ENCODE measurements around the gene FAAP100.

DNA sequence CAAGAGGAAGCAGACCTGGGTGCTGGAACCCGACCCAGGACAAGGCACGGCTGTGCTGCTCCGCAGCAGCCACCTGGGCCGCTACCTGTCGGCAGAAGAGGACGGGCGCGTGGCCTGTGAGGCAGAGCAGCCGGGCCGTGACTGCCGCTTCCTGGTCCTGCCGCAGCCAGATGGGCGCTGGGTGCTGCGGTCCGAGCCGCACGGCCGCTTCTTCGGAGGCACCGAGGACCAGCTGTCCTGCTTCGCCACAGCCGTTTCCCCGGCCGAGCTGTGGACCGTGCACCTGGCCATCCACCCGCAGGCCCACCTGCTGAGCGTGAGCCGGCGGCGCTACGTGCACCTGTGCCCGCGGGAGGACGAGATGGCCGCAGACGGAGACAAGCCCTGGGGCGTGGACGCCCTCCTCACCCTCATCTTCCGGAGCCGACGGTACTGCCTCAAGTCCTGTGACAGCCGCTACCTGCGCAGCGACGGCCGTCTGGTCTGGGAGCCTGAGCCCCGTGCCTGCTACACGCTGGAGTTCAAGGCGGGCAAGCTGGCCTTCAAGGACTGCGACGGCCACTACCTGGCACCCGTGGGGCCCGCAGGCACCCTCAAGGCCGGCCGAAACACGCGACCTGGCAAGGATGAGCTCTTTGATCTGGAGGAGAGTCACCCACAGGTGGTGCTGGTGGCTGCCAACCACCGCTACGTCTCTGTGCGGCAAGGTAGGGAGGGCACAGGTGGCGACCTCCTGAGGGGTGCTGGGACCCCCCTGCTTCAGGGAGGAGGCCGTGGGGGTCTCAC lies 23.3 kb downstream of the FAAP100 start:
- TF ChIP-seq, protein P1, sequence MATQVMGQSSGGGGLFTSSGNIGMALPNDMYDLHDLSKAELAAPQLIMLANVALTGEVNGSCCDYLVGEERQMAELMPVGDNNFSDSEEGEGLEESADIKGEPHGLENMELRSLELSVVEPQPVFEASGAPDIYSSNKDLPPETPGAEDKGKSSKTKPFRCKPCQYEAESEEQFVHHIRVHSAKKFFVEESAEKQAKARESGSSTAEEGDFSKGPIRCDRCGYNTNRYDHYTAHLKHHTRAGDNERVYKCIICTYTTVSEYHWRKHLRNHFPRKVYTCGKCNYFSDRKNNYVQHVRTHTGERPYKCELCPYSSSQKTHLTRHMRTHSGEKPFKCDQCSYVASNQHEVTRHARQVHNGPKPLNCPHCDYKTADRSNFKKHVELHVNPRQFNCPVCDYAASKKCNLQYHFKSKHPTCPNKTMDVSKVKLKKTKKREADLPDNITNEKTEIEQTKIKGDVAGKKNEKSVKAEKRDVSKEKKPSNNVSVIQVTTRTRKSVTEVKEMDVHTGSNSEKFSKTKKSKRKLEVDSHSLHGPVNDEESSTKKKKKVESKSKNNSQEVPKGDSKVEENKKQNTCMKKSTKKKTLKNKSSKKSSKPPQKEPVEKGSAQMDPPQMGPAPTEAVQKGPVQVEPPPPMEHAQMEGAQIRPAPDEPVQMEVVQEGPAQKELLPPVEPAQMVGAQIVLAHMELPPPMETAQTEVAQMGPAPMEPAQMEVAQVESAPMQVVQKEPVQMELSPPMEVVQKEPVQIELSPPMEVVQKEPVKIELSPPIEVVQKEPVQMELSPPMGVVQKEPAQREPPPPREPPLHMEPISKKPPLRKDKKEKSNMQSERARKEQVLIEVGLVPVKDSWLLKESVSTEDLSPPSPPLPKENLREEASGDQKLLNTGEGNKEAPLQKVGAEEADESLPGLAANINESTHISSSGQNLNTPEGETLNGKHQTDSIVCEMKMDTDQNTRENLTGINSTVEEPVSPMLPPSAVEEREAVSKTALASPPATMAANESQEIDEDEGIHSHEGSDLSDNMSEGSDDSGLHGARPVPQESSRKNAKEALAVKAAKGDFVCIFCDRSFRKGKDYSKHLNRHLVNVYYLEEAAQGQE (IDR thresholded peaks at IDR 0.05; ENCODE audit: low read depth, low read length), result no peak
- TF ChIP-seq, protein P2, sequence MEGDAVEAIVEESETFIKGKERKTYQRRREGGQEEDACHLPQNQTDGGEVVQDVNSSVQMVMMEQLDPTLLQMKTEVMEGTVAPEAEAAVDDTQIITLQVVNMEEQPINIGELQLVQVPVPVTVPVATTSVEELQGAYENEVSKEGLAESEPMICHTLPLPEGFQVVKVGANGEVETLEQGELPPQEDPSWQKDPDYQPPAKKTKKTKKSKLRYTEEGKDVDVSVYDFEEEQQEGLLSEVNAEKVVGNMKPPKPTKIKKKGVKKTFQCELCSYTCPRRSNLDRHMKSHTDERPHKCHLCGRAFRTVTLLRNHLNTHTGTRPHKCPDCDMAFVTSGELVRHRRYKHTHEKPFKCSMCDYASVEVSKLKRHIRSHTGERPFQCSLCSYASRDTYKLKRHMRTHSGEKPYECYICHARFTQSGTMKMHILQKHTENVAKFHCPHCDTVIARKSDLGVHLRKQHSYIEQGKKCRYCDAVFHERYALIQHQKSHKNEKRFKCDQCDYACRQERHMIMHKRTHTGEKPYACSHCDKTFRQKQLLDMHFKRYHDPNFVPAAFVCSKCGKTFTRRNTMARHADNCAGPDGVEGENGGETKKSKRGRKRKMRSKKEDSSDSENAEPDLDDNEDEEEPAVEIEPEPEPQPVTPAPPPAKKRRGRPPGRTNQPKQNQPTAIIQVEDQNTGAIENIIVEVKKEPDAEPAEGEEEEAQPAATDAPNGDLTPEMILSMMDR (IDR thresholded peaks at IDR 0.05), result no peak
- TF ChIP-seq RFX5 (IDR thresholded peaks at IDR 0.05; ENCODE audit: low read length), result no peak
- no peak for TF ChIP-seq EZH2phosphoT487 (IDR thresholded peaks at IDR 0.05; ENCODE audit: borderline replicate concordance, low read depth)
- TF ChIP-seq EP300 (IDR thresholded peaks at IDR 0.05; ENCODE audit: borderline replicate concordance in 1 of 2, low read depth in 1 of 2, low read length in 1 of 2), result no peak
- no peak for TF ChIP-seq CHD2 (IDR thresholded peaks at IDR 0.05; ENCODE audit: low read length, partially characterized antibody)
- TF ChIP-seq, protein P3, sequence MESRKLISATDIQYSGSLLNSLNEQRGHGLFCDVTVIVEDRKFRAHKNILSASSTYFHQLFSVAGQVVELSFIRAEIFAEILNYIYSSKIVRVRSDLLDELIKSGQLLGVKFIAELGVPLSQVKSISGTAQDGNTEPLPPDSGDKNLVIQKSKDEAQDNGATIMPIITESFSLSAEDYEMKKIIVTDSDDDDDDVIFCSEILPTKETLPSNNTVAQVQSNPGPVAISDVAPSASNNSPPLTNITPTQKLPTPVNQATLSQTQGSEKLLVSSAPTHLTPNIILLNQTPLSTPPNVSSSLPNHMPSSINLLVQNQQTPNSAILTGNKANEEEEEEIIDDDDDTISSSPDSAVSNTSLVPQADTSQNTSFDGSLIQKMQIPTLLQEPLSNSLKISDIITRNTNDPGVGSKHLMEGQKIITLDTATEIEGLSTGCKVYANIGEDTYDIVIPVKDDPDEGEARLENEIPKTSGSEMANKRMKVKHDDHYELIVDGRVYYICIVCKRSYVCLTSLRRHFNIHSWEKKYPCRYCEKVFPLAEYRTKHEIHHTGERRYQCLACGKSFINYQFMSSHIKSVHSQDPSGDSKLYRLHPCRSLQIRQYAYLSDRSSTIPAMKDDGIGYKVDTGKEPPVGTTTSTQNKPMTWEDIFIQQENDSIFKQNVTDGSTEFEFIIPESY (IDR thresholded peaks at IDR 0.05; ENCODE audit: borderline replicate concordance, low read depth), result no peak
- TF ChIP-seq FOXJ3 (CRISPR knock-in tag; IDR thresholded peaks at IDR 0.05), result no peak
- TF ChIP-seq POLR2AphosphoS5 (IDR thresholded peaks at IDR 0.05; ENCODE audit: low read depth, low read length), result no peak
